Measurements from ENCODE around the gene IQCK. TPM values are rescaled to one million over a fixed set of nuclear protein-coding genes. Genes with fewer than 3 reads are reported as not detected.

IQCK gene
- total RNA-seq, 1 donor from 2014 or later = not detected

- no peak for TF ChIP-seq CTCF (IDR thresholded peaks at IDR 0.05)
- Histone ChIP-seq H3K9me3 (no peaks in the 10 kb centered on the region), H3K36me3 (peaks cover 6 to 8% of the 10 kb centered on the region in 2 donors), H3K27ac (no peak overlapping the region), H3K4me1 (no peaks in the 10 kb centered on the region), H3K27me3 (no peaks in the 10 kb centered on the region), H3K4me3 (no peak overlapping the region)
- intact Hi-C loops (cut with DNase I) = no loop called here
- no peak for DNase-seq (ENCODE audit: low spot score in 2 of 2)
Observed at GRCh38 chr16:19874851-19875546, 156.9 kb downstream of the IQCK start.

- Histone ChIP-seq H3K36me3 (peaks cover 6 to 8% of the 10 kb centered on the region in 2 donors), H3K27me3 (no peaks in the 10 kb centered on the region), H3K4me3 (no peak overlapping the region), H3K9me3 (no peaks in the 10 kb centered on the region), H3K27ac (no peak overlapping the region), H3K4me1 (no peaks in the 10 kb centered on the region)
- TF ChIP-seq CTCF (IDR thresholded peaks at IDR 0.05) = no peak
- DNase-seq (ENCODE audit: low spot score in 2 of 2) = no peak
- intact Hi-C loops (cut with DNase I) = no loop called here
Observed at GRCh38 chr16:19875900-19876299, 157.8 kb downstream of the IQCK start.

GRCh38 chr16:19876501-19877059 is 158.5 kb downstream of the IQCK start:
- Histone ChIP-seq H3K36me3 (peaks cover 6 to 8% of the 10 kb centered on the region in 2 donors), H3K4me3 (no peak overlapping the region), H3K9me3 (no peaks in the 10 kb centered on the region), H3K27ac (no peak overlapping the region), H3K4me1 (no peaks in the 10 kb centered on the region), H3K27me3 (no peaks in the 10 kb centered on the region)
- no peak for TF ChIP-seq CTCF (IDR thresholded peaks at IDR 0.05)
- intact Hi-C loops (cut with DNase I) = no loop called here
- DNase-seq (ENCODE audit: low spot score in 2 of 2) = no peak

- no peaks in the 10 kb centered on the region for H3K27me3 ChIP-seq
- H3K4me3 ChIP-seq = no peak overlapping the region
- peaks cover 0 to 5% of the 10 kb centered on the region in 2 donors for H3K4me1 ChIP-seq
- no peaks in the 10 kb centered on the region for H3K9me3 ChIP-seq
- intact Hi-C loops (cut with DNase I) = no loop called here
- H3K27ac ChIP-seq = no peak overlapping the region
- no peak for TF ChIP-seq CTCF (IDR thresholded peaks at IDR 0.05)
- no peaks in the 10 kb centered on the region for H3K36me3 ChIP-seq
- no peak for DNase-seq (ENCODE audit: low spot score in 2 of 2)
Observed at GRCh38 chr16:19878757-19879156, 160.7 kb downstream of the IQCK start.

- no peak overlapping the region for H3K4me3 ChIP-seq
- intact Hi-C loops (cut with DNase I) = no loop called here
- H3K9me3 ChIP-seq = no peaks in the 10 kb centered on the region
- no peaks in the 10 kb centered on the region for H3K36me3 ChIP-seq
- no peak for DNase-seq (ENCODE audit: low spot score in 2 of 2)
- peaks cover 0 to 5% of the 10 kb centered on the region in 2 donors for H3K4me1 ChIP-seq
- no peak for TF ChIP-seq CTCF (IDR thresholded peaks at IDR 0.05)
- H3K27ac ChIP-seq = no peak overlapping the region
- H3K27me3 ChIP-seq = no peaks in the 10 kb centered on the region
Observed at GRCh38 chr16:19879241-19879792, 161.2 kb downstream of the IQCK start.
